ENCODE data around the gene SC5D.

SC5D gene, protein sequence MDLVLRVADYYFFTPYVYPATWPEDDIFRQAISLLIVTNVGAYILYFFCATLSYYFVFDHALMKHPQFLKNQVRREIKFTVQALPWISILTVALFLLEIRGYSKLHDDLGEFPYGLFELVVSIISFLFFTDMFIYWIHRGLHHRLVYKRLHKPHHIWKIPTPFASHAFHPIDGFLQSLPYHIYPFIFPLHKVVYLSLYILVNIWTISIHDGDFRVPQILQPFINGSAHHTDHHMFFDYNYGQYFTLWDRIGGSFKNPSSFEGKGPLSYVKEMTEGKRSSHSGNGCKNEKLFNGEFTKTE

DNA sequence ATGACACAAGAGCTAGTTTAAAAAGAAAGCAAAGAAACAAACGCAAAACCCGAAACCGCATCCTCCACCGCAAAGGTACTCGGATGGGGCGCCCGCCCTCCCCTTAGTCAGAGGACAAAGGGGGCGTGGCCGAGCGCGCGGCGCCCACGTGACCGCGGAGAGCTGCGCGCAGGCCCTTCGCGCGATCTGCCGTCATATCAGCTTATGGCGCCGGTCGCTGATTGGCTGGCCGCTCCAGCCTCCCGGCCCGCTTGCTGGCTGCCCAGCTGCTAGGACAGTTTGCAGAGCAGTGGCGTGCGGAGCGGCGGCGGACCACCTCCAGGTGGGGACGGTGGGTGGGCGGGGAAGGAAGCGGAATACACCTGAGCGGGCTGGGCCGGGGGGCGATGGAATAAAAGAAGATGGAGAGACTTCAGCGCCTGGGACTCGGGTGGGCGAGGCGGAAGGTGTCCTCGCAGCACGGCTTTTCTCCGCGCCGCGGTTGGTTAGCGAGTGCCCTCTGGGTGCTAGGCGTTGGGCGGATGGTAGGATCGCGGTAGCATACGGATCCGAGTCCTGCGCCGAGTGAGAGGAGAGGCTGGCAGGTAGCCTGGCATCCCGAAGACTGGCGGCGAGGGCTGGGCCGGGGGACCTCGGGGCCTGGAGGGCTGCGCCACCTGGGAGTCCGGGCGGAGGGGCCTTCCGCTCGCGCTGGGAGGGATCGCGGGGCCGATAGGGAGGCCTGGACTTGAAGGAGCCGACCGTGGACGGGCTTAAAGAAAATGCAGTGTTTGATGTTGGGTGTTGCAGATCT, at the start of gene SC5D:
Gene SC5D (plus strand): TSS at position 277 of the 793 bp plus-strand sequence. CDS start 10,605 bp downstream, outside the sequence.
- Mint-ChIP-seq H3K9me3 (no peaks in the 10 kb centered on the region), H3K36me3 (ENCODE audit: low read depth) (peaks cover 7% of the 10 kb centered on the region), H3K4me1 (ENCODE audit: low read depth) (peaks cover 33% of the 10 kb centered on the region), H3K27ac (peak within 1 kb of the TSS; percentile 90), H3K4me3 (peak within 1 kb of the TSS; percentile 88), H3K27me3 (ENCODE audit: low read depth) (no peaks in the 10 kb centered on the region)

DNA sequence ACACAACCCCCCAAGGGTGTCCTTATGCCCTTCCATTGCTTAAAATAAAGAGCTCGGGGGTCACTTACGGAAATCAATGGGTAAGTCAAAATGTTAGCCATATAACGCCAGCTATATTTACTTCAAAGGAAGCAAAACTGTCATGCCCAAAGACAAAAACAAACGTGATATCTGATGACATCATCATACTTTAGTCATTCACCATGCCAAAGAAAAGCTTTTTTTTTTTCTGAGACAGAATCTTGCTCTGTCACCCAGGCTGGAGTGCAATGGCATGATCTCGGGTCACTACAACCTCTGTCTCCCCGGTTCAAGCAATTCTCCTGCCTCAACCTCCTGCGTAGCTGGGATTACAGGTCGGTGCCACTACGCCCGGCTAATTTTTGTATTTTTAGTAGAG, 47.7 kb upstream of the SC5D start:
- no peaks in the 10 kb centered on the region for H3K36me3 Mint-ChIP-seq (ENCODE audit: low read depth)
- no peak overlapping the region for H3K27ac Mint-ChIP-seq
- H3K4me3 Mint-ChIP-seq = no peak overlapping the region
- peaks cover 2% of the 10 kb centered on the region for H3K4me1 Mint-ChIP-seq (ENCODE audit: low read depth)
- H3K27me3 Mint-ChIP-seq (ENCODE audit: low read depth) = peaks cover 11% of the 10 kb centered on the region
- no peaks in the 10 kb centered on the region for H3K9me3 Mint-ChIP-seq

DNA sequence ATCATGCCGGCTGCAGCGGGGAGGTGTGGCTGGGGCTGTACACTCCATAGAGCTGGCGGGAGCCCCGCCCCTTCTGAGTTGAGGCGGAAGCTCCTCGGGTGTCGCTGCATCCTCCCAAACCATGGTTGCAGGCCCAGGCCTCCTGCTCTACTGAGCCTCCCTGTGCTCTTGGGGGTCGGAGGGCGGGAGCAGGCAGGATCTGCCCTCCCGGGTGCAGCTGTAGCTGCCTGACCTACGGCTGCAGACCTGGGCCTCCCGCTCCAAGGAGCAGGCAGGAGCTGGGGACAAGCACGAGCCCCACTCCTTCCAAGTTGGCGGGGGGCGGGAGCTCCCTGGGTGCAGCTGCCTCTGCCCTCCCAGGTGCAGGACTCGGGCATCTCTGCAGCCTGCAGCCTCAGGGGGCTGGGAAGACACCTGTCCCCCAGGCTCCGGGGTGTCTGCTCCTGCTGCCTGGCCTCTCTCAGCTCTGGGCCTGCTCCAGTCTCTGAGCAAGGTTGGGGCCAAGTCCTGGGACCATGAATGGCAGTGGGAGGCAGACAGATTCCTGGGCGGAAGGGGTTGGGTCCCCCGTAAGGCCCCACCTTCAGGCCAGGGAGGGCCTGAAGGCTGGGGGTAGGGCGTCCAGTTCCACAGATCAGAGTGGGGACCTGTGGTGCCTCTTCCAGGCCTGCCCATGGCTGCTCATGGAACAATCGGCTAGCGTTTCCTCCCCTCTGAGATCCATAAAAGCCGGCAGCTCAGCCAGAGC, 46.4 kb upstream of the SC5D start:
- H3K4me1 Mint-ChIP-seq (ENCODE audit: low read depth) = peaks cover 2% of the 10 kb centered on the region
- no peaks in the 10 kb centered on the region for H3K9me3 Mint-ChIP-seq
- H3K36me3 Mint-ChIP-seq (ENCODE audit: low read depth) = no peaks in the 10 kb centered on the region
- H3K27ac Mint-ChIP-seq = no peak overlapping the region
- H3K4me3 Mint-ChIP-seq = no peak overlapping the region
- peaks cover 7% of the 10 kb centered on the region for H3K27me3 Mint-ChIP-seq (ENCODE audit: low read depth)

DNA sequence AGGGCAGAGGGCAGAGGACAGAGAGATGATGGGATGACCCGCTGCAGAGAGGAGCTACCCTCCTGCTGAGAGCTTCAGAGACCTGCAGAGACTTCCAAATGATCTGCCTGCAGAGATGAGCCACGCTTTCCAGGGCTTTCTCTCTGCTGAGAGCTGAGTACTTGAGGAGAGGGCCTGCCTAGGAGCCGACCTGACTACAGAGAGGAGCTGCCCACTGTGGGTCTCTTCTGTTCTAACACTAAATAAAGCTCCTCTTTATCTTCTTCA, 45.9 kb upstream of the SC5D start:
- Mint-ChIP-seq H3K27ac (no peak overlapping the region), H3K4me1 (ENCODE audit: low read depth) (peaks cover 2% of the 10 kb centered on the region), H3K4me3 (no peak overlapping the region), H3K36me3 (ENCODE audit: low read depth) (no peaks in the 10 kb centered on the region), H3K27me3 (ENCODE audit: low read depth) (peaks cover 7% of the 10 kb centered on the region), H3K9me3 (no peaks in the 10 kb centered on the region)

DNA sequence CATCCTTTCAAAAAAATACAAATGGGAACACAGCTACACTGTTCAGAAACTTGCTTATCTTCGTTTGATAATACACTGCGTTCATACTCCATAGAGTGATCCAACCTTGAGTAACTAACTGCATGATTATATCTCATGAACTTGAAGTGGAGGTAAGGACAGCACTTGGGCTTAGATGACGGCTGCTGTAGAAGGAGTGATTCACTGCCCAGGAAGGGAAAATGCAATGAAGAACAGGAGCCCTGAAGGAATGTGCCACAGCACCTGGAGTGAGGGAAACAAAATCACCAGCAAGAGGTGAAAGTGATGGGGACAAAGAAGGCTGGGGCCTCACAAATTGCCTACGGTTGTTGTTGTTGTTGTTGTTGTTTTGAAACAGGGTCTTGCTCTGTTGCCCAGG, 44.1 kb upstream of the SC5D start:
- Mint-ChIP-seq H3K27ac (no peak overlapping the region), H3K9me3 (no peaks in the 10 kb centered on the region), H3K4me1 (ENCODE audit: low read depth) (peaks cover 2% of the 10 kb centered on the region), H3K36me3 (ENCODE audit: low read depth) (no peaks in the 10 kb centered on the region), H3K27me3 (ENCODE audit: low read depth) (no peaks in the 10 kb centered on the region), H3K4me3 (no peak overlapping the region)

DNA sequence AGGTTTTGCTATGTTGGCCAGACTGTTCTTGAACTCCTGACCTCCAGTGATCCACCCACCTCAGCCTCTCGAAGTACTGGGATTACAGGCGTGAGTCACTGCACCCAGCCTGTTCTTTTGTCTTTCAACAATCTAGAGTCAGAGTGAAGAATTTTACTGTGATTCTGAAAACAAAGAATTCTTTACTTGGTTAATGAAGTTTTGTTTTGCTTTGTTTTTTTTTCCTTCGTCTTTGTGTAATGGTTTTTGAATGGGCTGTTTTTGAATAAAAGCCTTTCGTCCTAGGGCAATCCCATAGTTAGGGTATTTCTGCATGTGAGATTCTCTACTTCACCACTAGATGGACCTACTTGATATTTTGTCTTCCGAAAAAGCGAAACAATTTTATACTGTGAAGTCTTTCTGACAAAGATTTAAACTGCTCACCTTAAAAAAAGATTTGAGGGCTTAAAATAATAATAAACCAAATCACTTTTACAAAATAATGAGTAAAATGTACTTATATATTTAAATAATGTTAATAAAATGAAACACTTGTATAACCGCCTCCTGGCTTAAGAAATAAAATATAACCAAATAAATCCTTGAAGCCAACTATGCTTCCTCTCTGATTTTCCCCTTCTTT, 43.4 kb upstream of the SC5D start:
- Mint-ChIP-seq H3K9me3 (no peaks in the 10 kb centered on the region), H3K4me3 (no peak overlapping the region), H3K27ac (no peak overlapping the region), H3K36me3 (ENCODE audit: low read depth) (no peaks in the 10 kb centered on the region), H3K27me3 (ENCODE audit: low read depth) (no peaks in the 10 kb centered on the region), H3K4me1 (ENCODE audit: low read depth) (peaks cover 2% of the 10 kb centered on the region)

DNA sequence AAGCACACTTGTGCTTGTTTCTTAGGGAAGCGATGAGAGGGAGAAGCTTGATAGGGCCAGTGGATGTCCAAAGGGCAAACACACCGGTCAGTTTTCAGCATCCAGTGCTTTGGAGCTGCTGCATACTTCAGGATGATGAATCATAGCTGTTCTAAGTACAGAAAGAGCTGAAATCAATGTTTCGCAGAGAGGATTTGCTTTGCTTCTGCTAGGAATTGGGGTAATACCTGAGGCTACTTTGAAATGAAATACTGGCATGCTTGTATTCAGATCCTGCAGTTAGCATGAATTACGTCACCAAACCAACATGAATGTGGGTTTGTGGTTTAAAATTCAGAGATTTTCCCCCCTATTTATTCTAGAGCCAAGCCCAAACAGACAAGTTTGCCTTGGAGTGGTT, 41.7 kb upstream of the SC5D start:
- H3K36me3 Mint-ChIP-seq (ENCODE audit: low read depth) = no peaks in the 10 kb centered on the region
- no peaks in the 10 kb centered on the region for H3K9me3 Mint-ChIP-seq
- peaks cover 2% of the 10 kb centered on the region for H3K4me1 Mint-ChIP-seq (ENCODE audit: low read depth)
- H3K27me3 Mint-ChIP-seq (ENCODE audit: low read depth) = peaks cover 12% of the 10 kb centered on the region
- no peak overlapping the region for H3K4me3 Mint-ChIP-seq
- no peak overlapping the region for H3K27ac Mint-ChIP-seq

DNA sequence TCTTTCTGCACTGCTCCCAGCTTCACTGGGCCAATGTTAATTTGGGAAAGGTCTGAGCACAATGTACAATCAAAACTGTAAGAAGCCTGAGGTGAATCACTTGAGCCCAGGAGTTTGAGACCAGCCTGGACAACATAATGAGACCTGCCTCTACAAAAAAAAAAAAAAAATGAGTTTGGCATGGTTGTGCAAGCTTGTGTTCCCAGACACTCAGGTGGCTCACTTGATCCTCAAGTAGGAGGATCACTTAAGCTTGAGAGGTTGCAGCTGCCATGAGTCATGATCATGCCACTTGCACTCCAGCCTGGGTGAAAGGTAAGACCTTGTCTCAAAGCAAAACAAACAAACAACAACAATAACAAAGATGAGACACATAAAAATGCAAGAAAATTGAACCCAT, 38.6 kb upstream of the SC5D start:
- Mint-ChIP-seq H3K27ac (no peak overlapping the region), H3K4me3 (no peak overlapping the region)

DNA sequence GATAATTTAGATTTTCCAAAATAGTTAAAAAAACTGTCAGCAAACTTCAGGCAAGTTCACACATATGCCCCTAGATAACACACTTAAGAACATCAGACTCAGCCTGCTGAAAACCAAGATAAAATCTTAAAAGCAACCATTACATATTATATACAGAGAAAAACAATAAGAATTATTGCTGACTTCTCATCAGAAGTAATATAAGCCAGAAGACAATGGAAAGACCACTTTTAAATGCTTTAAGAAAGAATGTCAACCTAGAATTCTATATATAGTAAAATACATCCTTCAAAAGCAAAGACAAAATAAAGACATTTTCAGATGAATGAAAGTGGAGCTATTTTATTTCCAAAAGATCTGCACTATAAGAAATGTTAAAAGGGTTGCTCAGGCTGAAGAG, 37.8 kb upstream of the SC5D start:
- no peaks in the 10 kb centered on the region for H3K36me3 Mint-ChIP-seq (ENCODE audit: low read depth)
- no peaks in the 10 kb centered on the region for H3K4me1 Mint-ChIP-seq (ENCODE audit: low read depth)
- no peak overlapping the region for H3K4me3 Mint-ChIP-seq
- no peak overlapping the region for H3K27ac Mint-ChIP-seq
- no peaks in the 10 kb centered on the region for H3K9me3 Mint-ChIP-seq
- peaks cover 37% of the 10 kb centered on the region for H3K27me3 Mint-ChIP-seq (ENCODE audit: low read depth)

More for the DNA sequence above, 38.6 kb upstream of the SC5D start:
- peaks cover 37% of the 10 kb centered on the region for H3K27me3 Mint-ChIP-seq (ENCODE audit: low read depth)
- no peaks in the 10 kb centered on the region for H3K9me3 Mint-ChIP-seq
- H3K4me1 Mint-ChIP-seq (ENCODE audit: low read depth) = peaks cover 2% of the 10 kb centered on the region
- no peaks in the 10 kb centered on the region for H3K36me3 Mint-ChIP-seq (ENCODE audit: low read depth)

- H3K36me3 Mint-ChIP-seq (ENCODE audit: low read depth) = no peaks in the 10 kb centered on the region
- no peaks in the 10 kb centered on the region for H3K4me1 Mint-ChIP-seq (ENCODE audit: low read depth)
- H3K27ac Mint-ChIP-seq = no peak overlapping the region
- no peaks in the 10 kb centered on the region for H3K9me3 Mint-ChIP-seq
- peaks cover 39% of the 10 kb centered on the region for H3K27me3 Mint-ChIP-seq (ENCODE audit: low read depth)
- no peak overlapping the region for H3K4me3 Mint-ChIP-seq
Observed at GRCh38 chr11:121255473-121256125, 37.0 kb upstream of the SC5D start.

GRCh38 chr11:121257289-121257688, 35.3 kb upstream of the SC5D start:
- Mint-ChIP-seq H3K4me1 (ENCODE audit: low read depth) (no peaks in the 10 kb centered on the region), H3K27me3 (ENCODE audit: low read depth) (peaks cover 56% of the 10 kb centered on the region), H3K27ac (no peak overlapping the region)

GRCh38 chr11:121257976-121258375, 34.6 kb upstream of the SC5D start:
- no peaks in the 10 kb centered on the region for H3K36me3 Mint-ChIP-seq (ENCODE audit: low read depth)
- no peak overlapping the region for H3K4me3 Mint-ChIP-seq
- peaks cover 1% of the 10 kb centered on the region for H3K9me3 Mint-ChIP-seq
- H3K4me1 Mint-ChIP-seq (ENCODE audit: low read depth) = no peaks in the 10 kb centered on the region
- no peak overlapping the region for H3K27ac Mint-ChIP-seq
- peaks cover 63% of the 10 kb centered on the region for H3K27me3 Mint-ChIP-seq (ENCODE audit: low read depth)

More at GRCh38 chr11:121257289-121257688, 35.3 kb upstream of the SC5D start:
- Mint-ChIP-seq H3K36me3 (ENCODE audit: low read depth) (no peaks in the 10 kb centered on the region), H3K4me3 (no peak overlapping the region), H3K9me3 (no peaks in the 10 kb centered on the region)

GRCh38 chr11:121265586-121265985, 27.0 kb upstream of the SC5D start:
- Mint-ChIP-seq H3K4me3 (no peak overlapping the region), H3K9me3 (peaks cover 4% of the 10 kb centered on the region), H3K4me1 (ENCODE audit: low read depth) (peaks cover 4% of the 10 kb centered on the region), H3K27me3 (ENCODE audit: low read depth) (peaks cover 57% of the 10 kb centered on the region), H3K36me3 (ENCODE audit: low read depth) (no peaks in the 10 kb centered on the region), H3K27ac (no peak overlapping the region)

- Mint-ChIP-seq H3K27ac (no peak overlapping the region), H3K27me3 (ENCODE audit: low read depth) (peaks cover 45% of the 10 kb centered on the region), H3K9me3 (no peaks in the 10 kb centered on the region)
Observed at GRCh38 chr11:121268581-121268980, 24.0 kb upstream of the SC5D start.

More at GRCh38 chr11:121268581-121268980, 24.0 kb upstream of the SC5D start:
- no peak overlapping the region for H3K4me3 Mint-ChIP-seq
- H3K4me1 Mint-ChIP-seq (ENCODE audit: low read depth) = peaks cover 4% of the 10 kb centered on the region
- no peaks in the 10 kb centered on the region for H3K36me3 Mint-ChIP-seq (ENCODE audit: low read depth)

Measured in T-helper 1 cell treated with Interleukin-12 subunit alpha and Interleukin-12 subunit beta and Interleukin-4 antibody, amounts not matched to agents 30 μg/mL and 1 μg/mL, for 36 hours (primary cell).